Activated CD4-positive, alpha-beta T cell treated with anti-CD3 and anti-CD28 coated beads, Interleukin-2, amount 10 ng/mL, durations not matched to agents 24 days and 14 days (primary cell): ENCODE results near the gene ACVR1B. TPM values are rescaled to one million over a fixed set of nuclear protein-coding genes. Genes with fewer than 3 reads are reported as not detected.

Experiments
- DNase-seq: peaks from one replicate; pipeline ENCODE4 v3.0.0; 2022
- H3K27ac Mint-ChIP-seq: one replicate; pipeline ENCODE4 v1.8.0; 2022; ENCODE audit warnings: mild to moderate bottlenecking, mixed read lengths
- H3K27me3 Mint-ChIP-seq: one replicate; pipeline ENCODE4 v1.8.0; 2022; ENCODE audit warnings: mixed read lengths
- H3K36me3 Mint-ChIP-seq: one replicate; pipeline ENCODE4 v1.8.0; 2022; ENCODE audit warnings: low read depth, mild to moderate bottlenecking, mixed read lengths
- H3K4me1 Mint-ChIP-seq: one replicate; pipeline ENCODE4 v1.8.0; 2021; ENCODE audit warnings: mixed read lengths
- H3K4me3 Mint-ChIP-seq: one replicate; pipeline ENCODE4 v1.8.0; 2022; ENCODE audit warnings: mild to moderate bottlenecking, moderate library complexity, mixed read lengths
- H3K9me3 Mint-ChIP-seq: one replicate; pipeline ENCODE4 v1.8.0; 2021; ENCODE audit warnings: mixed read lengths
- intact Hi-C: fragments of 100-400 bp; cut with micrococcal nuclease; formaldehyde crosslinking; loops from one replicate; pipeline ENCODE4 v1.15.1; 2023
- total RNA-seq: library from RNA; stranded (reverse); gene quantifications from 2 replicates; pipeline ENCODE4 v1.2.3, GENCODE V29; 2022

Gene ACVR1B
- total RNA-seq, 1 donor from 2014 or later: 8.1 TPM

DNA sequence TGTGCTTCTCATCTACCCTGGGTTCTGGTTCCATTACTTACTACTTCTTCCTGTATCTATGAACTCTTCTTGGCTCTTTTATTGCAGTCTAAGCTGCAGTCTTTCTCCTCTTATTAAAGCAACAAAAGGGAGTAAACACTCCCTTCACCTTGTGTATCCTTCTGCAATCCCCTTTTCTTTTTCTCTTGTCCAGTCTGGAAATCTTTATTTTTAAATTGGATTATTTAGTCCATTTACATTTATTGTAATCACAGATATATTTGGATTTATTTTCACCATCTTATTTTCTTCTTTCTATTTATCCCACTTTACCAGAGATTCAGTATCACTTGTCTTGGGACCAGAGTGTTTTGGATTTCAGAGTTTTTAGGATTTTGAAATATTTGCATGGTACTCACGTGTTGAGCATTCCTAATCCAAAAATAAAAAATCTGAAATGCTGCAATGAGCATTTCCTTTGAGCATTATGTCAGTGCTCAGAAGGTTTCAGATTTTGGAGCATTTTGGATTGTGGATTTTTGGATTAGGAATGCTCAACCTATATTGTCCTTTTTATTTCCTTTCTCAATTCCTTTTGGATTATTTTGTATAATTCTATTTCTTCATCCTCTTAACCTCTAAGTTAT is 6.8 kb upstream of the ACVR1B start:
- intact Hi-C loops: no loop called here
- H3K36me3 Mint-ChIP-seq: no peaks in the 10 kb centered on the region
- H3K4me1 Mint-ChIP-seq: no peaks in the 10 kb centered on the region
- H3K9me3 Mint-ChIP-seq: peaks cover 7% of the 10 kb centered on the region
- no peak overlapping the region for H3K4me3 Mint-ChIP-seq
- H3K27ac Mint-ChIP-seq: no peak overlapping the region
- DNase-seq: no peak
- H3K27me3 Mint-ChIP-seq: peaks cover 42% of the 10 kb centered on the region

DNA sequence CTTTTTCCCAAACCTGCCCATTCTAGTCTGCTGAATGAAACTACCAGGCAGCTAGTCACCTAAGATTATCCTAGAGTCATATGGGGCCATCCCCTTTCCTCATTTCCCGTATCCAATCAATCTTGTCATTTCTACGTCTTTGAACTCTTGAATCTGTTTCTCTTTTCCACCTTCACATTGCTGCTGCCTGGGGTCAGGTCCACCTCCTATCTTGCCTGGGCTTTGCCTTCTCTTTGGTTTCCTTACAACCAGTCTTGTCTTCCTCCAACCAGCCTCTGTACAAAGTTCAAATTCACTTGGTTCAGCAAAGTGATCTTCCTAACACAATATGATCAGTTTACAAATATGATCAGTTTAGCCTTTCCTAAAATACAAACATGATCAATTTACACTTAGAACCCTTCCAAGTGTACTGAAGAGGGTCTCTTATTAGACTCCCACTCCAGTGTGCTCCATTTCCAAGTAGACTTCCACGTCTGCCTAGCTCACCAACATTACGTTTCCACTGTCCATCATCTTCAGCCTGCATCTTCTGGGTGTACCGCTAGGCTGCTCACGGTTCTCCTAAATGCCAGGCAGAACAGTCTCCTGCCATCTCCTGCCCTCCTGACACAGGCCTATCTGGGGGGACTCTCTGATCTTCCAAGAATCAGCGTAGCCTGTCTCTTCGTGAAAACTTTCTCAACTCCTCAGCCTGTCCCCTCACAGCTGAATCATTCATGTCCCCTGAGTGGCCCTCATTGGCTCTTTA is 4.1 kb upstream of the ACVR1B start:
- no peak overlapping the region for H3K4me3 Mint-ChIP-seq
- peaks cover 5% of the 10 kb centered on the region for H3K4me1 Mint-ChIP-seq
- peaks cover 7% of the 10 kb centered on the region for H3K9me3 Mint-ChIP-seq
- H3K27me3 Mint-ChIP-seq: peaks cover 44% of the 10 kb centered on the region
- no peaks in the 10 kb centered on the region for H3K36me3 Mint-ChIP-seq
- intact Hi-C loops: no loop called here
- no peak overlapping the region for H3K27ac Mint-ChIP-seq
- DNase-seq: no peak

DNA sequence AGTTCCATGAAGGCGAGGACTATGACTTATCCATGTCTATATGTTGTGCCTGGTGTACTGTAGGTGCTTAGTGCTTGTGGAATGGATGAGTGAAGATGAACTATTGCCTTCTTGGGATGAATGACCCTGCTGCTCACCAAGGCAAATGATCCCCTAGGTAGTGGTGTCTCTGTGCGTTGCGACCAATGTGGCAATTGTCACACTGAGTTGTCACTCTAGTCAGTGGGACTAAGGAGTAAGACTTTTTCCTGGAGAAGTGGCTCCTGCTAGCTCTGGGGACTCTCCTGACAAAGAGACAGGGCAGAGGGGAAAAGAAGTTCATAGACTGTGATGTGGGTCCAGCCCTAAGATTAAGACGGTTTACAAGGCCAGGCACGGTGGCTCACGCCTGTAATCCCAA is 3.4 kb upstream of the ACVR1B start:
- no peak overlapping the region for H3K27ac Mint-ChIP-seq
- H3K4me3 Mint-ChIP-seq: no peak overlapping the region
- intact Hi-C loops: no loop called here
- peaks cover 50% of the 10 kb centered on the region for H3K27me3 Mint-ChIP-seq
- H3K36me3 Mint-ChIP-seq: no peaks in the 10 kb centered on the region
- DNase-seq: no peak
- peaks cover 7% of the 10 kb centered on the region for H3K9me3 Mint-ChIP-seq
- peaks cover 10% of the 10 kb centered on the region for H3K4me1 Mint-ChIP-seq

GRCh38 chr12:51949342-51950030 is 2.0 kb upstream of the ACVR1B start:
- peaks cover 20% of the 10 kb centered on the region for H3K4me1 Mint-ChIP-seq
- intact Hi-C loops: no loop called here
- H3K27ac Mint-ChIP-seq: no peak overlapping the region
- H3K36me3 Mint-ChIP-seq: no peaks in the 10 kb centered on the region
- peaks cover 2% of the 10 kb centered on the region for H3K9me3 Mint-ChIP-seq
- DNase-seq: no peak
- peaks cover 46% of the 10 kb centered on the region for H3K27me3 Mint-ChIP-seq
- H3K4me3 Mint-ChIP-seq: peak overlapping the region; percentile 24

DNA sequence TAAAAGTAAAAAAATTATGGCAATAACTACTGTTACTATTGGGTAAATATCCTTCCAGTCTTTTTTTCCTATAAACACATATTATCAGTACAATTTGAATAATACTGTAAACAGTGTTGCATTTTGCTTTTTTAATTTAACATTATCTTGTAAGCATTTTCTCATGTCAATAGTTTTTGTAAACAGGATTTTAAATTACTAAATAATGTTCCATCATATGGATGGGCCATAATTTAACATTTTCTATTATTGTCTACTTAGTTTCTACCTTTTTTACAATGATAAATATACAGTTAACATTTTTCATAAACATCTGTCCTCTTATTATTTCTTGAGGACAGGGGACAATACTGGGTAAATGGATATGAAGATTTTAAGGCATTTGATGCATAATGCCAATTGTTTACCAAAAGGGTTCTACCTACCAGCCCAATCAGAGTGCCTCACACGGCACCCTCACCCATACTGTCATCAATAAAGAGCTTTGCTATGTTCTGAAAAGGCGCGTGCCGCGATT is 759 bp upstream of the ACVR1B start:
- DNase-seq: no peak
- H3K4me3 Mint-ChIP-seq: peak overlapping the region; percentile 97
- peaks cover 46% of the 10 kb centered on the region for H3K27me3 Mint-ChIP-seq
- intact Hi-C loops: no loop called here
- H3K4me1 Mint-ChIP-seq: peaks cover 23% of the 10 kb centered on the region
- H3K27ac Mint-ChIP-seq: peak overlapping the region; percentile 84
- no peaks in the 10 kb centered on the region for H3K36me3 Mint-ChIP-seq
- no peaks in the 10 kb centered on the region for H3K9me3 Mint-ChIP-seq

DNA sequence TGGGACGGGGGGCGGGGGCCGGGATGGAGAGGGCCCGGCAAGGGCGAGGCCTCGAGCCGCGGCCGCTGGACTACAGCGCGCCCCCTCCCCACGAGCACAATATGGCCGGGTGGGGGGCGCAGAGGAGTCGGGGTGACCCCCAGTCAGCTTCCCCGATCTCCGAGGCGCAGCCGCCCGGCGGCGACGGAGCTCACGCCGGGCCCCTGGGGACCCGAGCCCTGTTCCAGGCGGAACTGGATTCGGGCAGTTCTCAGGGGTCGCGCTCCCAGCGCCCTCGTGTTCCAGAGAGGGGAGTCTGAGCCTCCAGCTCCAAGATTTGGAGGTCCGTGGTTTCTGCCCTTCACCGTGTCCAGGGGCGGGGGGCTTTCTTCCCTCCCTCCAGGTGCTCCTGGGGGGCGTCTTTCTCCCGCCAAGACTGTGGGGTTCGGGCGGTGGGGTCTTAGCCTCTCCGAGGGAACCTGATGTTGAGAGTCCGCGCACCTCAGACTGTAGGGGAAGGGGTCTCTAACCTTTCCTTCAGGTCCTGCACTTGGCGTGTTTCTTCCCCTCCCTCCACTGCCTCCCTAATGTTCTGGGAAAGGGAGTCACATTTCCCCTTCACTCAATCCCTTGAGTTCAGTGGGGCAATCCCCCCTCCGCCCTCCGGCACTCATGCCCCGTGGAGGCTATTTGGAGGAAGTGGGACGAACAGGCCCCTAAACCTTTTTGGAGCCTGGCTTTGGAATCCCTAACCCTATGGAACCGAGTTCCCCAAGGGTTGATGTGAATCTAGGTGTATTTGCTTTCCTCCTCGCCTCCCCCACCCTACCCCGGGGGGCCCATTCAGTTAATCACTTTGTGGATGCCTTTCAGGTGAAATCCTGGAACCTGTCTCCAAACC is 584 bp downstream of the ACVR1B start:
- Mint-ChIP-seq H3K27me3 (peaks cover 44% of the 10 kb centered on the region), H3K36me3 (no peaks in the 10 kb centered on the region), H3K27ac (peak overlapping the region; percentile 10), H3K4me3 (peak overlapping the region; percentile 74), H3K9me3 (no peaks in the 10 kb centered on the region), H3K4me1 (peaks cover 26% of the 10 kb centered on the region)
- DNase-seq: peak; percentile 65
- intact Hi-C loops: loop anchor here (1.0 to 2.0 kb wide), 2 partner anchors 19 to 73 kb away; no protein-coding TSS in a partner anchor

DNA sequence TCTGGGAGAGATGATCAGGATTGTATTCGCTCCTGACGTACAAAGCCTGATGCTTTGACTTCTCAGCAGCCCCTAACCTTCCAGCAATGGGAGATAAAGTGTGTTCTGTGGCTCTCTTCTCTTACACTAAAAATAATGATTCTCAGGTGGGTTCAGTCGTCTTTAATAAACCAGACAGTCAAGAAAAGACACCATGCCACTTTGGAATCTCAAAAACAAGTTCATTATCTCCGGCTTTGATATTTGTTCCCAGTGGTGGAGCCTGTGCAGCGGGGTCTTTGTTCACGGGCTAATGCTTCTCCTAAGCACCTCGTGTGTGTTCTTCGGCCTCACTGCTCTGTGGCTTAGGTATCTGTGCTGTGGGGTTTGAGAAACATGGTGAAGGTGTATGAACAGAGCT is 1.6 kb downstream of the ACVR1B start:
- no peak overlapping the region for H3K27ac Mint-ChIP-seq
- intact Hi-C loops: loop anchor here (2.0 kb wide), 1 partner anchor 72 kb away; no protein-coding TSS in a partner anchor
- H3K36me3 Mint-ChIP-seq: no peaks in the 10 kb centered on the region
- H3K9me3 Mint-ChIP-seq: no peaks in the 10 kb centered on the region
- peaks cover 35% of the 10 kb centered on the region for H3K27me3 Mint-ChIP-seq
- peaks cover 26% of the 10 kb centered on the region for H3K4me1 Mint-ChIP-seq
- peak overlapping the region; percentile 74 for H3K4me3 Mint-ChIP-seq
- DNase-seq: no peak

DNA sequence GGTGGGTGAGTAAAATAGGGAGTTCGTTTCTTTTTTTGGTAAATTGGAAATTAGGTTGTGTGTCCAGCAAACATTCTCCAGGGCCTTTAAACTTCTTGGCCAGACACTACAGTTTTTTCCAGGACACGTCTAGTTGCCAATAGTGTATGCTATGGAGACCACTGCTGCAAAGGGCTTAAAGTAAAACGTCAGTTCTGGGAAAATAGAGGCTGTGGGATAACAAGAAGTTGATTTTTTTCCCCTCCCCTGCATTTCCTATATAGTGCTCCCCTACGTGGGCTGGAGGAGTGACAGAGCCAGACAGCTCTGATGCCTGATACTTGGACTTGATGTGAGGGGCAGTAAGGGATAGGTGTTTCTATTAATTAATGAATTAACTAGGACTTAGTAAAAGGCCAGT is 2.4 kb downstream of the ACVR1B start:
- intact Hi-C loops: loop anchor here (2.0 kb wide), 1 partner anchor 71 kb away; no protein-coding TSS in a partner anchor
- peaks cover 26% of the 10 kb centered on the region for H3K4me1 Mint-ChIP-seq
- no peak overlapping the region for H3K27ac Mint-ChIP-seq
- H3K27me3 Mint-ChIP-seq: peaks cover 29% of the 10 kb centered on the region
- H3K9me3 Mint-ChIP-seq: no peaks in the 10 kb centered on the region
- no peak overlapping the region for H3K4me3 Mint-ChIP-seq
- H3K36me3 Mint-ChIP-seq: no peaks in the 10 kb centered on the region
- DNase-seq: no peak

DNA sequence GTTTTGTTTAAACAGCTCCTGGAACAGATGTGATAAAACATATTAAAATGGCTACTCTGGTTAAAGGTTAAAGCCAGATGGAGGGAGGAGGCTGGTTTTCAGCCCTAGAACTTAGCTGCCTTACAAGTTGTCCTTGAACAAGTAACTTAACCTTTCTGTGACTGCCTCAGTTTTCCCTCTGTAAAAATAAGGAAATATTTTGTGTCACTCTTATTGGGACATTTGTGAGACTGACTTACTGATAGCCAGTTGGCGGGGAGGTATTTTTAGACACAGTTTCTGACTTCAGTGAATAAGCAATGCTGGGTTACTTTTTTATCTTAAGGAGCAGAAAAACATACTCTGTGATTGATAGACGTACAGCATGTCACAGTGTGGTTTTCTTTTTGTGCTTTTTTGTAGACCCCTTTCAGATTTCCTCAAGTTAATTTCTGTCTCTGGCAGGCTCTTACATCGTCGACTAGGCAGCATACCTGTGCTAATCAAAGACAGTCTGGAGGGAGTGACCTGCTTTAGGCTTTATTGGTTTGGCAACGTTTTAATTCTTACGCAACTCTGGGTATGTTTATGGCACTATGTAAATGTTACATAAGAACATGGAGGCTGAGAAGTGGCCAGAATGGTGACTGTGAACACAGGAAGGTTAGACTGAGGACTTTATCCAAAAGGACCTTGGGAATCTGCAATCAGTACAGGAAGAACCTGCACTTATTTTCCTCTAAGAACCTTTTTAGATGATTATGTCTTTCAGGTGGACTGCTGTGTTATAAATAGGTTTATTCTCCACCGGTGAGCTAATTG is 3.3 kb downstream of the ACVR1B start:
- Mint-ChIP-seq H3K27ac (no peak overlapping the region), H3K27me3 (peaks cover 24% of the 10 kb centered on the region), H3K36me3 (no peaks in the 10 kb centered on the region), H3K9me3 (no peaks in the 10 kb centered on the region), H3K4me3 (no peak overlapping the region), H3K4me1 (peaks cover 26% of the 10 kb centered on the region)
- DNase-seq: no peak
- intact Hi-C loops: no loop called here

- no peaks in the 10 kb centered on the region for H3K36me3 Mint-ChIP-seq
- no peak for DNase-seq
- intact Hi-C loops: no loop called here
Measured at GRCh38 chr12:51955702-51956101, 4.2 kb downstream of the ACVR1B start.

DNA sequence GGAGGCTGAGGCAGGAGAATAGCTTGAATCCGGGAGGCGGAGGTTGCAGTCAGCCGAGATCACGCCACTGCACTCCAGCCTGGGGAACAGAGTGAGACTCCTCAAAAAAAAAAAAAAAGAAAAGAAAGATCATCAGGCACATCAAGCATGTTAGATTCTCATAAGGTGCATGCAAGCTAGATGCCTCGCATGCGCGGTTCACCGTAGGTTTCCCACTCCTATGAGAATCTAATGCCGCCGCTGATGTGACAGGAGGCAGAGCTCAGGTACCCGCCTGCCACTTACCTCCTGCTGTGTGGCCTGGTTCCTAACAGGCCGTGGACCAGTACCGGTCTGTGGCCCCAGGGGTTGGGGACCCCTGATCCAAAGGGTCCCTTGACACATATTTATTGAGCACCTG is 7.0 kb downstream of the ACVR1B start:
- Mint-ChIP-seq H3K27me3 (peaks cover 10% of the 10 kb centered on the region), H3K36me3 (peaks cover 3% of the 10 kb centered on the region), H3K27ac (no peak overlapping the region), H3K9me3 (no peaks in the 10 kb centered on the region), H3K4me3 (no peak overlapping the region), H3K4me1 (peaks cover 18% of the 10 kb centered on the region)
- DNase-seq: no peak
- intact Hi-C loops: no loop called here

More at GRCh38 chr12:51955702-51956101, 4.2 kb downstream of the ACVR1B start:
- peaks cover 19% of the 10 kb centered on the region for H3K27me3 Mint-ChIP-seq
- peaks cover 26% of the 10 kb centered on the region for H3K4me1 Mint-ChIP-seq
- no peak overlapping the region for H3K4me3 Mint-ChIP-seq
- no peak overlapping the region for H3K27ac Mint-ChIP-seq
- no peaks in the 10 kb centered on the region for H3K9me3 Mint-ChIP-seq

DNA sequence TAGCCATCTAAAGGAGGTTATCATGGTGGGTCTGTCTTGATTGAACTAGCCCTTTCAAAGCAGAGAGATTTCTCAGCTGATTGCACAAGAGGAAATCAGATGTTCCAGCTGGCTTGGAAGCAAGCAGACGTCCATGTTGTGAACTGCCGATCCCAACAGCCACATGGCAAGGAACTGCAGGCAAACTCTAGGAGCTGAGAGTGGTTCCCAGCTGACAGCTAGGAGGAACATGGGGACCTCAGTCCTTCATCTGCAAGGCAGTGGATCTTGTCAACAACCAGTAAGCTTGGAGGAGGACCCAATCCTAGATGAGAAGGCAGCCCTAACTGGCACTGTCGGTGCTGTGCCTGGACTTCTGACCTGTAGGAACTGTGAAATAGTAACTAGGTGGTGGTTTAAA is 7.7 kb downstream of the ACVR1B start:
- H3K9me3 Mint-ChIP-seq: no peaks in the 10 kb centered on the region

More for the DNA sequence above, 7.7 kb downstream of the ACVR1B start:
- H3K27ac Mint-ChIP-seq: no peak overlapping the region
- H3K4me3 Mint-ChIP-seq: no peak overlapping the region
- no peak for DNase-seq
- peaks cover 13% of the 10 kb centered on the region for H3K4me1 Mint-ChIP-seq
- H3K36me3 Mint-ChIP-seq: peaks cover 3% of the 10 kb centered on the region
- H3K27me3 Mint-ChIP-seq: peaks cover 11% of the 10 kb centered on the region
- intact Hi-C loops: no loop called here
